ENCODE measurements around the gene CCDC91. TPM values are rescaled to one million over a fixed set of nuclear protein-coding genes. Genes with fewer than 3 reads are reported as not detected.

Gene CCDC91
- polyA plus RNA-seq, 3 donors, result 9.4 to 21.0 (median 18.3) TPM

- no peak overlapping the region for H3K27ac ChIP-seq (ENCODE audit: low read depth, low read length)
- 80 to 93% (median 86%) methylated on average over 3 of the region's 3 CpGs for WGBS, 3 donors
Measured at GRCh38 chr12:28578361-28578760, 388.1 kb downstream of the CCDC91 start.

- H3K27ac ChIP-seq (ENCODE audit: low read depth, low read length), result no peak overlapping the region
- 86 to 89% (median 86%) methylated on average over 3 of the region's 3 CpGs for WGBS, 3 donors
Measured at GRCh38 chr12:28578833-28579252, 388.6 kb downstream of the CCDC91 start.

GRCh38 chr12:28582672-28583376, 392.6 kb downstream of the CCDC91 start:
- 84% methylated on average over 6 of the region's 6 CpGs for WGBS, 3 donors
- no peak overlapping the region for H3K27ac ChIP-seq (ENCODE audit: low read depth, low read length)

- H3K27ac ChIP-seq (ENCODE audit: low read depth, low read length), result no peak overlapping the region
- 44 to 79% (median 68%) methylated on average over 5 of the region's 5 CpGs for WGBS, 3 donors
Measured at GRCh38 chr12:28583701-28584261, 393.5 kb downstream of the CCDC91 start.

GRCh38 chr12:28585146-28585545, 394.9 kb downstream of the CCDC91 start:
- WGBS, 3 donors, result 86 to 90% (median 90%) methylated on average over 5 of the region's 5 CpGs
- no peak overlapping the region for H3K27ac ChIP-seq (ENCODE audit: low read depth, low read length)

GRCh38 chr12:28586481-28586880, 396.2 kb downstream of the CCDC91 start:
- no peak overlapping the region for H3K27ac ChIP-seq (ENCODE audit: low read depth, low read length)
- WGBS, 3 donors, result 54 to 88% (median 55%) methylated on average over 3 of the region's 3 CpGs

- 76 to 100% (median 90%) methylated on average over 1 of the region's 1 CpG for WGBS, 3 donors
- no peak overlapping the region for H3K27ac ChIP-seq (ENCODE audit: low read depth, low read length)
Measured at GRCh38 chr12:28591831-28592230, 401.6 kb downstream of the CCDC91 start.

Other genes with a start within 250 kb of the CCDC91 start
- under 1 TPM in 2 of 3 donors, not detected in 1; 0.08 to 0.61 TPM for gene PTHLH, start 217.7 kb upstream of the CCDC91 start, polyA plus RNA-seq